GM12873 (cell line): ENCODE data around the gene OSTC.

ENCODE experiments used
- CTCF ChIP-seq: IDR thresholded peaks from 2 replicates; pipeline ENCODE4 v1.5.1; 2012; ENCODE audit warnings: low read depth, mild to moderate bottlenecking, moderate library complexity, low read length, control low read depth; ENCODE audit not compliant: insufficient read depth; ENCODE audit errors: missing control alignments

OSTC gene

GRCh38 chr4:108619372-108620100 lies 30.9 kb upstream of the OSTC start:
- TF ChIP-seq CTCF: no peak

GRCh38 chr4:108620101-108620932 lies 30.1 kb upstream of the OSTC start, which contains the start of gene RPL34:
Gene RPL34, plus strand, starts transcription at chr4:108620576. Its CDS starts 1,384 bp downstream, at chr4:108621960.
- no peak for TF ChIP-seq CTCF

GRCh38 chr4:108620933-108621905 lies 29.2 kb upstream of the OSTC start:
- no peak for TF ChIP-seq CTCF

GRCh38 chr4:108622022-108622421 lies 28.4 kb upstream of the OSTC start:
- no peak for TF ChIP-seq CTCF

GRCh38 chr4:108622828-108623227 lies 27.6 kb upstream of the OSTC start:
- no peak for TF ChIP-seq CTCF

- no peak for TF ChIP-seq CTCF
These were observed 25.9 kb upstream of the OSTC start for GRCh38 chr4:108624263-108625056.
